CD14-positive monocyte (primary cell): Measurements from ENCODE around the gene CDC7. TPM values are rescaled to one million over a fixed set of nuclear protein-coding genes. Genes with fewer than 3 reads are reported as not detected.

Source experiments
- DNase-seq, 3 donors: peaks; one replicate each; pipeline ENCODE4 v3.0.0-alpha.2; 2011 to 2022
- H2AFZ ChIP-seq: 2 replicates; pipeline ENCODE4 v1.6.0; 2012; ENCODE audit warnings: mild to moderate bottlenecking, low read depth, low read length, inconsistent platforms; ENCODE audit not compliant: insufficient read depth, poor library complexity, severe bottlenecking
- H3K27ac ChIP-seq, 2 donors: 1 replicate in 1 of 2; 2 replicates in 1 of 2; pipeline ENCODE4 v1.5.1; 2012 to 2013; ENCODE audit warnings: low read length in 2 of 2, control low read depth in 1 of 2, inconsistent platforms in 1 of 2, low read depth in 1 of 2, mild to moderate bottlenecking in 1 of 2
- H3K27me3 ChIP-seq, 2 donors: one replicate each; pipeline versions ENCODE4 v1.6.0 to v1.6.1; 2011 to 2013; ENCODE audit warnings: low read length in 2 of 2; ENCODE audit not compliant: control insufficient read depth in 2 of 2, insufficient read depth in 2 of 2
- H3K36me3 ChIP-seq, 2 donors: replicated peaks in 1 of 2; 1 replicate in 1 of 2; 2 replicates in 1 of 2; pipeline versions ENCODE4 v1.5.1 to v1.6.1; 2012 to 2013; ENCODE audit warnings: low read length in 2 of 2, control low read depth in 1 of 2, inconsistent platforms in 1 of 2, mild to moderate bottlenecking in 1 of 2; ENCODE audit not compliant: insufficient read depth in 2 of 2, control insufficient read depth in 1 of 2
- H3K4me1 ChIP-seq, 2 donors: 1 replicate in 1 of 2; 2 replicates in 1 of 2; pipeline versions ENCODE4 v1.5.1 to v1.6.1; 2012 to 2013; ENCODE audit warnings: low read length in 2 of 2, control low read depth in 1 of 2, inconsistent platforms in 1 of 2, mild to moderate bottlenecking in 1 of 2, moderate library complexity in 1 of 2; ENCODE audit not compliant: insufficient read depth in 2 of 2, control insufficient read depth in 1 of 2
- H3K4me2 ChIP-seq: replicated peaks from 2 replicates; pipeline ENCODE3; 2012; ENCODE audit warnings: low read length, moderate library complexity, mild to moderate bottlenecking; ENCODE audit not compliant: poor library complexity, severe bottlenecking; ENCODE audit errors: extremely low read depth
- H3K4me3 ChIP-seq, 3 experiments: fragments of 200-600 bp in 1 of 3; sonication (generic) in 1 of 3; replicated peaks in 1 of 3; 1 replicate in 2 of 3; 2 replicates in 1 of 3; pipeline ENCODE4 v1.5.1; 2011 to 2013; ENCODE audit warnings: low read length in 3 of 3, mild to moderate bottlenecking in 3 of 3, control low read depth in 2 of 3, low read depth in 2 of 3, inconsistent platforms in 1 of 3, moderate library complexity in 1 of 3
- H3K79me2 ChIP-seq: 2 replicates; pipeline ENCODE4 v1.6.0; 2012; ENCODE audit warnings: mild to moderate bottlenecking, control low read depth, inconsistent platforms, low read length, moderate library complexity; ENCODE audit not compliant: insufficient read depth
- H3K9ac ChIP-seq: 2 replicates; pipeline ENCODE4 v1.6.0; 2017; ENCODE audit warnings: low read length, mild to moderate bottlenecking; ENCODE audit not compliant: insufficient read depth, poor library complexity, severe bottlenecking
- H3K9me3 ChIP-seq, 2 donors: replicated peaks in 1 of 2; 1 replicate in 1 of 2; 2 replicates in 1 of 2; pipeline versions ENCODE4 v1.5.1 to v1.6.1; 2012 to 2013; ENCODE audit warnings: low read length in 2 of 2, control low read depth in 1 of 2; ENCODE audit not compliant: control insufficient read depth in 1 of 2, insufficient read depth in 1 of 2
- H4K20me1 ChIP-seq: 2 replicates; pipeline ENCODE4 v1.6.0; 2012; ENCODE audit warnings: mild to moderate bottlenecking, low read length, control low read depth, moderate library complexity; ENCODE audit not compliant: insufficient read depth
- H3K27ac Mint-ChIP-seq, 7 donors: one replicate each; pipeline ENCODE4 v1.8.0; 2020; ENCODE audit warnings: mild to moderate bottlenecking in 7 of 7, mixed read lengths in 7 of 7, moderate library complexity in 6 of 7, inconsistent platforms in 2 of 7
- H3K27me3 Mint-ChIP-seq, 3 donors: one replicate each; pipeline ENCODE4 v1.8.0; 2021 to 2022; ENCODE audit warnings: low read depth in 3 of 3, mild to moderate bottlenecking in 3 of 3, mixed read lengths in 3 of 3, moderate library complexity in 3 of 3, inconsistent platforms in 1 of 3
- H3K36me3 Mint-ChIP-seq, 2 donors: one replicate each; pipeline ENCODE4 v1.8.0; 2020; ENCODE audit warnings: mixed read lengths in 2 of 2, inconsistent platforms in 1 of 2, mild to moderate bottlenecking in 1 of 2
- H3K4me1 Mint-ChIP-seq: one replicate; pipeline ENCODE4 v1.8.0; 2020; ENCODE audit warnings: mild to moderate bottlenecking, mixed read lengths
- H3K4me3 Mint-ChIP-seq, 2 donors: one replicate each; pipeline ENCODE4 v1.8.0; 2020; ENCODE audit warnings: mild to moderate bottlenecking in 2 of 2, mixed read lengths in 2 of 2, moderate library complexity in 1 of 2
- H3K9me3 Mint-ChIP-seq, 7 donors: one replicate each; pipeline ENCODE4 v1.8.0; 2020 to 2022; ENCODE audit warnings: mixed read lengths in 7 of 7, mild to moderate bottlenecking in 6 of 7, moderate library complexity in 6 of 7, inconsistent platforms in 2 of 7
- CTCF ChIP-seq: fragments of 200-600 bp; IDR thresholded peaks from one replicate; pipeline ENCODE4 v1.8.0; 2022; ENCODE audit warnings: antibody characterized with exemption, mild to moderate bottlenecking
- WGBS: methylation state at CpG from one replicate; pipeline ENCODE4 v1.1.5; 2013; ENCODE audit warnings: missing lambda C conversion rate; ENCODE audit not compliant: insufficient coverage; 5-methylcytosine and 5-hydroxymethylcytosine counted together
- intact Hi-C, 2 donors: fragments of 100-400 bp; cut with micrococcal nuclease; formaldehyde crosslinking; loops; one replicate each; pipeline versions ENCODE4 v1.15.0 to v1.15.1; 2023
- polyA plus RNA-seq, 3 donors: library from polyadenylated mRNA; depleted of rRNA in 1 of 3; unstranded in 2 of 3; stranded (reverse) in 1 of 3; fragments of 300-500 nt in 2 of 3; fragments of >200 nt in 1 of 3; fragmentation: Illumina TruSeq in 2 of 3; gene quantifications; 1 replicate in 2 of 3; 2 replicates in 1 of 3; pipeline ENCODE4 v1.2.3, GENCODE V29; 2012 to 2021

Gene CDC7
- polyA plus RNA-seq, 3 donors = 1.5 to 2.3 (median 1.5) TPM

DNA sequence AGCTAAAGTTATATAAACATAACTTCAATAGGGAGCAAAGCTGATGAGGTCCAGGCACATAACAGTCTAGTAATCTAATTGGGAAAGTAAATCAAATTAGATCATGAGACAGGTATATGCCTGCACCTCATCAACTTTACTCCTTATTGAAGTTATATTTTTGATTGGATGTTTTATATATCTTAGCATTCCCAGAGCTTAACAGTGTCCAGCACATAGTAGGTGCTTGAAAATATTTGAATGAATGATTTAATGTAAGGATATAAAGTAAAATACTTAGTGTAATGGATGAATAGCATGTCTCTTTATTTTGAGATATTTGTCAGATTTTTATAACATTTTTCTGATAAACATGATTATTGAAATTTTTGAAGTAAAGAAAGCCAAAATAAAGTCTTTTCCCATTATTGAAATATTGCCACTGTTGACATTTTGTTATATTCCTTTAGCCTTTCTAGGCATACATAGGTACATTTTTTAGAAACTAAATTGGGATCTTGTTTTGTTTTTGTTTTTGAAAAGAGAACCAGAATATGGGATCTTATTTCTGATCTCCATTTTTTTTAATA is 2.8 kb downstream of the CDC7 start:
- no peak for TF ChIP-seq CTCF
- no peaks in the 10 kb centered on the region for H3K27me3 Mint-ChIP-seq
- no peaks in the 10 kb centered on the region for H4K20me1 ChIP-seq
- H3K4me2 ChIP-seq = no peak overlapping the region
- H3K9ac ChIP-seq = no peak overlapping the region
- peaks cover 65% of the 10 kb centered on the region for H3K79me2 ChIP-seq
- peaks cover 4% of the 10 kb centered on the region in 2 donors for H3K36me3 Mint-ChIP-seq
- peaks cover 29% of the 10 kb centered on the region for H3K4me1 Mint-ChIP-seq
- intact Hi-C loops = no loop called here
- DNase-seq = no peak
- H3K36me3 ChIP-seq = no peaks in the 10 kb centered on the region
- H2AFZ ChIP-seq = no peak overlapping the region
- H3K27me3 ChIP-seq = no peaks in the 10 kb centered on the region
- H3K4me3 ChIP-seq = no peak overlapping the region
- no peak overlapping the region for H3K4me3 Mint-ChIP-seq
- H3K9me3 ChIP-seq = no peaks in the 10 kb centered on the region
- no peaks in the 10 kb centered on the region for H3K9me3 Mint-ChIP-seq
- H3K27ac ChIP-seq = no peak overlapping the region
- H3K27ac Mint-ChIP-seq = no peak overlapping the region
- peaks cover 20 to 42% of the 10 kb centered on the region in 2 donors for H3K4me1 ChIP-seq

- WGBS = no CpG with 5 or more reads among the region's 1 CpG
- no peaks in the 10 kb centered on the region for H3K27me3 ChIP-seq
- Mint-ChIP-seq H3K27me3 (no peaks in the 10 kb centered on the region), H3K27ac (no peak overlapping the region), H3K4me3 (no peak overlapping the region), H3K9me3 (no peaks in the 10 kb centered on the region), H3K4me1 (peaks cover 29% of the 10 kb centered on the region), H3K36me3 (peaks cover 9 to 10% of the 10 kb centered on the region in 2 donors)
- peaks cover 20 to 42% of the 10 kb centered on the region in 2 donors for H3K4me1 ChIP-seq
- no peak for TF ChIP-seq CTCF
- H3K9me3 ChIP-seq = no peaks in the 10 kb centered on the region
- H3K27ac ChIP-seq = no peak overlapping the region
- no peak overlapping the region for H3K4me3 ChIP-seq
- no peak overlapping the region for H2AFZ ChIP-seq
- no peak overlapping the region for H3K4me2 ChIP-seq
- peaks cover 65% of the 10 kb centered on the region for H3K79me2 ChIP-seq
- no peaks in the 10 kb centered on the region for H4K20me1 ChIP-seq
- intact Hi-C loops = no loop called here
- peaks cover 0 to 6% of the 10 kb centered on the region in 2 donors for H3K36me3 ChIP-seq
- no peak overlapping the region for H3K9ac ChIP-seq
- no peak for DNase-seq
Observed at GRCh38 chr1:91503975-91504530, 3.4 kb downstream of the CDC7 start.
